HCT116 (cell line): ENCODE data around the gene MAPK14. TPM values are rescaled to one million over a fixed set of nuclear protein-coding genes. Genes with fewer than 3 reads are reported as not detected.

Experiments
- ATAC-seq: fragments of 200-7000 bp; cut with Tn5 transposase; 2 replicates; pipeline ENCODE4 v1.9.1; 2020; ENCODE audit warnings: mild to moderate bottlenecking, moderate library complexity
- BruUV-seq: library from RNA; stranded (reverse); fragments of 400-500 nt; replicated peaks from 2 replicates; lab custom pipeline; 2021; lab: Mats Ljungman, UMichigan
- CTCF ChIA-PET: fragments of 300-600 bp; sonication (Branson Sonifier 250); formaldehyde crosslinking; loops from one replicate; lab custom pipeline; 2021; ENCODE audit warnings: antibody characterized with exemption; lab: Charles Lee
- POLR2A ChIA-PET: fragments of 300-600, 350-600 bp; sonication (Branson Sonifier 250); formaldehyde crosslinking; loops from one replicate; lab custom pipeline; 2021; ENCODE audit warnings: antibody characterized with exemption; lab: Charles Lee
- RAD21 ChIA-PET, 2 experiments: fragments of 300-600 bp; sonication (Branson Sonifier 250); formaldehyde crosslinking; loops; one replicate each; lab custom pipeline; 2023; ENCODE audit warnings: low total read pairs in 2 of 2; ENCODE audit not compliant: uncharacterized antibody in 2 of 2, unreplicated experiment in 2 of 2, low non-redundant PET in 1 of 2; lab: Charles Lee
- DNase-seq: peaks from one replicate; pipeline ENCODE4 v3.0.0-alpha.2; 2010; ENCODE audit warnings: low read depth, low spot score
- H2AFZ ChIP-seq: fragments of 200-600 bp; shearing (Covaris generic), sonication (generic); 2 replicates; pipeline ENCODE4 v1.6.1; 2017; ENCODE audit warnings: low read depth, mixed run types, mixed read lengths, antibody characterized with exemption, low read length; ENCODE audit not compliant: poor library complexity, severe bottlenecking
- H3K27ac ChIP-seq: 2 replicates; pipeline ENCODE4 v1.5.1; 2012; ENCODE audit warnings: low read depth, low read length
- H3K27me3 ChIP-seq: fragments of 200-600 bp; sonication (generic); 2 replicates; pipeline ENCODE4 v1.6.1; 2016; ENCODE audit warnings: mixed run types, low read length, mixed read lengths; ENCODE audit not compliant: insufficient read depth
- H3K36me3 ChIP-seq, 2 experiments: fragments of 200-500 bp in 1 of 2; fragments of 200-600 bp in 1 of 2; sonication (Bioruptor generic) in 1 of 2; sonication (generic) in 1 of 2; 2 replicates each; pipeline versions ENCODE4 v1.5.1 to v1.6.1; 2014 to 2016; ENCODE audit warnings: low read length in 2 of 2, inconsistent platforms in 1 of 2, mixed read lengths in 1 of 2, mixed run types in 1 of 2; ENCODE audit not compliant: insufficient read depth in 2 of 2, control insufficient read depth in 1 of 2
- H3K4me1 ChIP-seq, 2 experiments: fragments of 200-600 bp in 1 of 2; sonication (generic) in 1 of 2; 2 replicates each; pipeline versions ENCODE4 v1.5.1 to v1.6.1; 2012 to 2017; ENCODE audit warnings: low read length in 2 of 2, inconsistent platforms in 1 of 2, mild to moderate bottlenecking in 1 of 2, mixed read lengths in 1 of 2, mixed run types in 1 of 2, moderate library complexity in 1 of 2; ENCODE audit not compliant: insufficient read depth in 2 of 2, control insufficient read depth in 1 of 2
- H3K4me2 ChIP-seq: fragments of 200-600 bp; sonication (generic); 2 replicates; pipeline ENCODE4 v1.6.1; 2017; ENCODE audit warnings: mixed run types, low read length, mixed read lengths
- H3K4me3 ChIP-seq, 2 experiments: fragments of 200-600 bp in 1 of 2; sonication (generic) in 1 of 2; replicated peaks in 1 of 2; 2 replicates each; pipeline ENCODE4 v1.5.1; 2011 to 2016; ENCODE audit warnings: low read length in 2 of 2, control low read depth in 1 of 2, low read depth in 1 of 2, mild to moderate bottlenecking in 1 of 2, mixed read lengths in 1 of 2, mixed run types in 1 of 2
- H3K79me2 ChIP-seq: fragments of 200-600 bp; sonication (generic); 2 replicates; pipeline ENCODE4 v1.6.1; 2017; ENCODE audit warnings: mild to moderate bottlenecking, mixed run types, low read length, moderate library complexity, mixed read lengths; ENCODE audit not compliant: insufficient read depth
- H3K9ac ChIP-seq: fragments of 200-600 bp; sonication (generic); 2 replicates; pipeline ENCODE4 v1.6.1; 2016; ENCODE audit warnings: low read length, mixed read lengths
- H3K9me2 ChIP-seq: fragments of 200-600 bp; sonication (generic), shearing (Covaris generic); 2 replicates; pipeline ENCODE4 v1.6.1; 2017; ENCODE audit warnings: mixed run types, mild to moderate bottlenecking, moderate library complexity; ENCODE audit not compliant: insufficient read depth
- H3K9me3 ChIP-seq, 2 experiments: fragments of 200-500 bp in 1 of 2; fragments of 200-600 bp in 1 of 2; sonication (Bioruptor generic) in 1 of 2; sonication (generic) in 1 of 2; 2 replicates each; pipeline ENCODE4 v1.6.1; 2014 to 2017; ENCODE audit warnings: low read length in 2 of 2, mixed read lengths in 2 of 2, inconsistent platforms in 1 of 2, low read depth in 1 of 2, mild to moderate bottlenecking in 1 of 2, mixed run types in 1 of 2, moderate library complexity in 1 of 2; ENCODE audit not compliant: control insufficient read depth in 1 of 2, insufficient read depth in 1 of 2
- H4K20me1 ChIP-seq: fragments of 200-600 bp; sonication (generic), shearing (Covaris generic); 2 replicates; pipeline ENCODE4 v1.6.1; 2017; ENCODE audit warnings: mixed run types, mild to moderate bottlenecking, moderate library complexity; ENCODE audit not compliant: insufficient read depth
- ATF3 ChIP-seq: IDR thresholded peaks from 2 replicates; pipeline ENCODE4 v1.6.1; 2012
- CEBPB ChIP-seq: IDR thresholded peaks from 2 replicates; pipeline ENCODE4 v1.6.1; 2012; ENCODE audit warnings: low read depth
- EZH2phosphoT487 ChIP-seq: fragments of 200-600 bp; IDR thresholded peaks from 2 replicates; pipeline ENCODE4 v1.6.1; 2018; ENCODE audit warnings: antibody characterized with exemption, borderline replicate concordance
- FOSL1 ChIP-seq: IDR thresholded peaks from 2 replicates; pipeline ENCODE4 v1.6.1; 2012; ENCODE audit warnings: low read depth
- JUND ChIP-seq: IDR thresholded peaks from 2 replicates; pipeline ENCODE4 v1.6.1; 2012
- POLR2A ChIP-seq: IDR thresholded peaks from 2 replicates; pipeline ENCODE4 v1.7.0; 2011; ENCODE audit warnings: borderline replicate concordance; ENCODE audit not compliant: insufficient read depth, insufficient read length; ENCODE audit errors: extremely low read depth
- POLR2AphosphoS5 ChIP-seq: IDR thresholded peaks from 2 replicates; pipeline ENCODE4 v1.6.1; 2011; ENCODE audit warnings: mild to moderate bottlenecking, low read depth, low read length, moderate library complexity
- RAD21 ChIP-seq: IDR thresholded peaks from 2 replicates; pipeline ENCODE4 v1.6.1; 2012; ENCODE audit warnings: low read depth, mild to moderate bottlenecking
- REST ChIP-seq: IDR thresholded peaks from 2 replicates; pipeline ENCODE4 v1.6.1; 2012; ENCODE audit warnings: low read depth
- SIN3A ChIP-seq: IDR thresholded peaks from 2 replicates; pipeline ENCODE4 v1.6.1; 2012; ENCODE audit warnings: low read depth
- SRF ChIP-seq: IDR thresholded peaks from 2 replicates; pipeline ENCODE4 v1.6.1; 2012; ENCODE audit warnings: low read depth
- TCF7L2 ChIP-seq: IDR thresholded peaks from 2 replicates; pipeline ENCODE4 v1.7.0; 2011; ENCODE audit warnings: borderline replicate concordance, inconsistent platforms; ENCODE audit not compliant: insufficient read depth, insufficient read length; ENCODE audit errors: extremely low read depth
- YY1 ChIP-seq: IDR thresholded peaks from 2 replicates; pipeline ENCODE4 v1.6.1; 2011; ENCODE audit warnings: low read length, low read depth, moderate library complexity, mild to moderate bottlenecking; ENCODE audit not compliant: insufficient replicate concordance; ENCODE audit errors: extremely low read depth
- ZBTB33 ChIP-seq: IDR thresholded peaks from 2 replicates; pipeline ENCODE4 v1.6.1; 2011; ENCODE audit warnings: mild to moderate bottlenecking, low read length, moderate library complexity; ENCODE audit not compliant: insufficient replicate concordance; ENCODE audit errors: extremely low read depth
- ZNF274 ChIP-seq: fragments of 200-500 bp; sonication (Bioruptor generic); IDR thresholded peaks from 2 replicates; pipeline ENCODE4 v1.6.1; 2014; ENCODE audit warnings: mild to moderate bottlenecking, low read depth, low read length, inconsistent platforms
- intact Hi-C: fragments of 100-400 bp; cut with micrococcal nuclease; formaldehyde crosslinking; loops from 2 replicates; pipeline ENCODE4 v1.10.0; 2022
- total RNA-seq: library from RNA; stranded (reverse); gene quantifications from one replicate; pipeline ENCODE4 v1.2.1, GENCODE V29; 2021; ENCODE audit not compliant: unreplicated experiment

The MAPK14 gene
- total RNA-seq, 1 experiment from 2014 or later = 34.2 TPM

GRCh38 chr6:36056178-36056577 lies 28.6 kb downstream of the MAPK14 start:
- TF ChIP-seq RAD21 = no peak
- no peak for TF ChIP-seq ZNF274
- no peak for TF ChIP-seq YY1
- no peak for TF ChIP-seq EZH2phosphoT487
- no peak for TF ChIP-seq REST
- TF ChIP-seq JUND = no peak
- TF ChIP-seq POLR2A = no peak
- no peak for TF ChIP-seq TCF7L2
- no peak for TF ChIP-seq ZBTB33
- no peak for TF ChIP-seq FOSL1
- no peak for TF ChIP-seq ATF3
- TF ChIP-seq SRF = no peak
- no peak for TF ChIP-seq SIN3A
- no peak for TF ChIP-seq CEBPB
- no peak for TF ChIP-seq POLR2AphosphoS5
- Histone ChIP-seq H3K79me2 (peaks cover 16% of the 10 kb centered on the region), H2AFZ (no peak overlapping the region), H3K36me3 (0 out of 4 replicates have a peak, but pooled peaks cover 4 to 5% of the 10 kb centered on the region in 2 experiments), H3K4me3 (no peak overlapping the region), H3K4me2 (no peak overlapping the region), H3K9me3 (no peaks in the 10 kb centered on the region), H3K9ac (no peak overlapping the region), H3K4me1 (no peaks in the 10 kb centered on the region), H3K27me3 (no peaks in the 10 kb centered on the region), H4K20me1 (no peaks in the 10 kb centered on the region), H3K27ac (no peak overlapping the region), H3K9me2 (no peaks in the 10 kb centered on the region)
- RAD21 ChIA-PET = no interaction called here
- POLR2A ChIA-PET = no interaction called here
- no TSS peak for BruUV-seq
- DNase-seq (no peak), ATAC-seq (no peak)
- intact Hi-C loops = no loop called here
- CTCF ChIA-PET = no interaction called here
